ENCODE results near the gene ADARB2. TPM values are rescaled to one million over a fixed set of nuclear protein-coding genes. Genes with fewer than 3 reads are reported as not detected.

Gene ADARB2
- total RNA-seq, 2 experiments from 2014 or later = 0.63 to 0.99 TPM

DNA sequence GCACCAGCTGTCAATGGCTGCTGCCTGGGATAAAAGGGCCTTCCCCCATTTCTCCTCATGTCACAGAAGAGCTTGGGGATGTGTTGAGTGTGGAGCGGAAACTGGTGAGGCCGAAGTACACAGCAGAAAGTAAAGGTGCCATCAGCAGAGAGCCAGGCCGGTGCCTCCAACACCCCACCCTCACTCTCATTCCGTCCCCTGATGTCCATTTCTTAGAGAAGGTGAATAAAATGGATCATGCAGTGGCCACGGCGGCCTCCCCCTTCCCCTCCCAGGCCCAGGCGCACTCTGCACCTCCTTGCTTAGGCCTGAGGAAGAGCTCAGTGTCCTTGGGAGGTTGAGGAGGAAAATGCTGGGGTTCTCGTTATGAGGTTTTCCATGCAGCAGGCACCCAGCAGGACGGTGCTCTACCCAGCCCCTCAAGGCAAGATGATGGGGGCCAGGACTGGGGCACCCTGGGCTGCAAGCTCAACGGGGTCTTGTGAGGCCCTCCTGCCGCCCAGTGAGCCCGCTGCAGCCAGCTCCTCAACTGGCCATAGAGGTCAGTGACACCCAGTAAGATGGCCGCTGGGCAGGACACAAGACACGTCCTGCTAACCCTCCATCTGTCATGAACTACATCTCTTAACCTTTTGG is 163.9 kb downstream of the ADARB2 start:
- no peaks in the 10 kb centered on the region for H3K9me3 Mint-ChIP-seq (ENCODE audit: insufficient read depth)
- ATAC-seq = no peak
- ChIA-PET POLR2A (no interaction called here), CTCF (no interaction called here)
- H3K4me1 Mint-ChIP-seq (ENCODE audit: low read depth) = no peaks in the 10 kb centered on the region
- no peak for DNase-seq
- no peaks in the 10 kb centered on the region for H3K27me3 Mint-ChIP-seq (ENCODE audit: low read depth)
- H3K36me3 Mint-ChIP-seq (ENCODE audit: low read depth) = no peaks in the 10 kb centered on the region
- no peak overlapping the region for H3K4me3 Mint-ChIP-seq
- no peak overlapping the region for H3K27ac Mint-ChIP-seq

DNA sequence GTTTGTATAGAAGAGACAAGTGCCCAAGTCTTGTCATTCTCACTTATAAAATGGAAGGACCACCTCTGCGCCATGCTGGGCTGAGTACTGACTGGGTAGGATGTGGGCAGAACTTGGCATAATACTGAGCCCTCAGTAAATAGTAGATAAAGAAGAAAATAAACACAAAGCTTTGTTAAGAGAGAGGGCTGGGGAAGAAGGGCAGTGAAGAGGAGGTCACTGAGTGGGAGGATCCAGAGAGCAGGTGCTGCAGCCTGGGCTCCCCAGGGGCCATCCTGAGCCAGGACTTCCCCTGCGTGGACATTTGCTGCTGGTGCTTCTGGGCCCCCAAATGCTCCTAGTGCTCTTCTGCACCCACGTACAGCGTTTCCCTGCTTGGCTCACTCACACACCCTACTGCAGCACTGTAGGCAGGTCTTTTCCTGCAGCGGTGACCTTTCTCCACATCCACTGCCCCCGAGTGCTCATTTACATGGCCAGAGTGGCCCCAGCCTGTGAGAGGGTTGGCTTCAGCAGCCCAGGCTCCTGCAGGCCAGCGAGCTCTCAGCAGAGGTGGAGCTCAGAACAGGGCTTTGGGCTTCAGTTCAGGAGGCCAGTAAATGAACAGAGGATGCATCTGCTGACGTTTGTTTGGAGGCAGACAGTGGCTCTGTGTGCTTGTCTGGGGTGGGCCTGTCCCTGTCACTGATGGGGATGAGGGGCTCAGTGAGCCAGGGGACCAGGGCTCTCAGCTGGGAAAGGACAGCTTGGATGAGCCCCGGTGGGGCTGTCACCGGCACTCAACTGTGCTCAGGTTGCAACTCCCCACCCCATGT is 164.6 kb downstream of the ADARB2 start:
- ATAC-seq = no peak
- no peak for DNase-seq
- no peaks in the 10 kb centered on the region for H3K4me1 Mint-ChIP-seq (ENCODE audit: low read depth)
- H3K27ac Mint-ChIP-seq = no peak overlapping the region
- H3K36me3 Mint-ChIP-seq (ENCODE audit: low read depth) = no peaks in the 10 kb centered on the region
- H3K9me3 Mint-ChIP-seq (ENCODE audit: insufficient read depth) = no peaks in the 10 kb centered on the region
- no peak overlapping the region for H3K4me3 Mint-ChIP-seq
- ChIA-PET POLR2A (no interaction called here), CTCF (no interaction called here)
- H3K27me3 Mint-ChIP-seq (ENCODE audit: low read depth) = no peaks in the 10 kb centered on the region

DNA sequence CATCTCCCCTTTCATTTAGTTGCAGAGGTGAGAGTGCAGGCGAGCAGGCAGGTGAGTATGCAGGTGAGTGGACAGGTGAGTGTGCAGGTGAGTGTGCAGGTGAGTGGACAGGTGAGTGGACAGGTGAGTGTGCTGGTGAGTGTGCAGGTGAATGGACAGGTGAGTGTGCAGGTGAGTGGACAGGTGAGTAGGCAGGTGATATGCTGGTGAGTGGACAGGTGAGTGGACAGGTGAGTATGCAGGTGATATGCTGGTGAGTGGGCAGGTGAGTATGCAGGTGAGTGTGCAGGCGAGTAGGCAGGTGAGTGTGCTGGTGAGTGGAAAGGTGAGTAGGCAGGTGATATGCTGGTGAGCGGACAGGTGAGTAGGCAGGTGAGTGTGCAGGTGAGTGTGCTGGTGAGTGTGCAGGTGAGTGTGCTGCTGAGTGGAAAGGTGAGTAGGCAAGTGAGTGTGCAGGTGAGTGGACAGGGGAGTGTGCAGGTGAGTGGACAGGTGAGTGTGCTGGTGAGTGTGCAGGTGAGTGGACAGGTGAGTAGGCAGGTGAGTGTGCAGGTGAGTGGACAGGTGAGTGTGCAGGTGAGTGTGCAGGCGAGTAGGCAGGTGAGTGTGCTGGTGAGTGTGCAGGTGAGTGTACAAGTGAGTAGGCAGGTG is 165.6 kb downstream of the ADARB2 start:
- Mint-ChIP-seq H3K27ac (no peak overlapping the region), H3K4me1 (ENCODE audit: low read depth) (no peaks in the 10 kb centered on the region), H3K27me3 (ENCODE audit: low read depth) (no peaks in the 10 kb centered on the region), H3K9me3 (ENCODE audit: insufficient read depth) (no peaks in the 10 kb centered on the region), H3K36me3 (ENCODE audit: low read depth) (no peaks in the 10 kb centered on the region), H3K4me3 (no peak overlapping the region)
- ChIA-PET POLR2A (no interaction called here), CTCF (no interaction called here)
- ATAC-seq (no peak), DNase-seq (no peak)

DNA sequence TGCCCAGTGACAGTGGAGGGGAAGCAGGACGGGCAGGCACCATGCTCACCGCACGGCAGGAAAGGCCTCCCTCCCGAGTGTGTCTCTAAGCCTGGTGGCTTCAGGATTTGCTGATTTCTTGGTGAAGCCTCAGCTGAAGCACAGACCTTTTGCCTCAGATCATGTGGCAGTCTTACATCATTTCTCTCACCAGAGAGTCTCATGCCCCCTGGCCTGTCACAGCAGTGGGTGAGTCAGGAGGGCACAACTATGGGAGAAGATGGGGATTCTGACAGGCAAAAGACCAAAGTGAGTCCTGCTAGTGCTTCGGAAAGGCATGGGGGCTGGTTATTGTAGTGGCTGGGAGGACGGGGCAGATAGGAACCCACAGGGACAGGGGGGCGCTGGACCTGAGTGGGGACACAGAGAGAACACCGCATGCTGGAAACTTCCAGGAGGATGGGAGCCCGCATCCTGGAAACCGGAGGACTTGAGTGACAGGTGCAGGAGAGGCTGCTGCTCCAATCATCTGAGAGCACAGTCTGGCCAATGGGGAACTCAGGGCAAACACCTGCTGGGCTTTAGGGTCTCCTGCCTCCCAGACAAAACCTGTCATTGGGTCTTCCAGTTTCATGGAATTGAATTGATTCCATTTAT is 166.8 kb downstream of the ADARB2 start:
- ChIA-PET CTCF (no interaction called here), POLR2A (no interaction called here)
- Mint-ChIP-seq H3K4me3 (no peak overlapping the region), H3K27ac (no peak overlapping the region), H3K9me3 (ENCODE audit: insufficient read depth) (no peaks in the 10 kb centered on the region), H3K27me3 (ENCODE audit: low read depth) (no peaks in the 10 kb centered on the region), H3K36me3 (ENCODE audit: low read depth) (no peaks in the 10 kb centered on the region), H3K4me1 (ENCODE audit: low read depth) (no peaks in the 10 kb centered on the region)
- DNase-seq = no peak
- no peak for ATAC-seq

DNA sequence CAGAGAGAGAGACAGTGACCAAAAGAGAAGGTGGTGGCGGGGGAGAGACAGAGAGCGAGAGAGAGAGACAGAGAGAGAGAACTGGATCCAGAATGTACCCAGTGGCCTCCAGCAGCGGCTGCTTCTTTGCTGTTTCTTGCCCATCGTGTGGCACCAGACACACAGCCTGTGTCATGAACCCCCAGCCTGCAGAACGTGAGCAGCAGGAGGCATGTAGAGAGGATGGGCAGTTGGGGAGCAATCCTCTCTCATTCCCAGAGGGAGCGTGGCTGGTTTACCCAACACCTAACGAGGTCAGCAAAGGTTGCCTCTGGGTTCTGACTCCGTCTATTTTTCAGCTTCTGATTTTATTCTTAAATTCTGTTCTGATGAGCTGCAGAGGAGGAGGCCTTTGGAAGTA is 168.1 kb downstream of the ADARB2 start:
- ChIA-PET POLR2A (no interaction called here), CTCF (no interaction called here)
- no peak overlapping the region for H3K4me3 Mint-ChIP-seq
- no peak overlapping the region for H3K27ac Mint-ChIP-seq
- H3K36me3 Mint-ChIP-seq (ENCODE audit: low read depth) = no peaks in the 10 kb centered on the region
- no peaks in the 10 kb centered on the region for H3K4me1 Mint-ChIP-seq (ENCODE audit: low read depth)
- H3K9me3 Mint-ChIP-seq (ENCODE audit: insufficient read depth) = no peaks in the 10 kb centered on the region
- ATAC-seq (no peak), DNase-seq (no peak)
- H3K27me3 Mint-ChIP-seq (ENCODE audit: low read depth) = no peaks in the 10 kb centered on the region

DNA sequence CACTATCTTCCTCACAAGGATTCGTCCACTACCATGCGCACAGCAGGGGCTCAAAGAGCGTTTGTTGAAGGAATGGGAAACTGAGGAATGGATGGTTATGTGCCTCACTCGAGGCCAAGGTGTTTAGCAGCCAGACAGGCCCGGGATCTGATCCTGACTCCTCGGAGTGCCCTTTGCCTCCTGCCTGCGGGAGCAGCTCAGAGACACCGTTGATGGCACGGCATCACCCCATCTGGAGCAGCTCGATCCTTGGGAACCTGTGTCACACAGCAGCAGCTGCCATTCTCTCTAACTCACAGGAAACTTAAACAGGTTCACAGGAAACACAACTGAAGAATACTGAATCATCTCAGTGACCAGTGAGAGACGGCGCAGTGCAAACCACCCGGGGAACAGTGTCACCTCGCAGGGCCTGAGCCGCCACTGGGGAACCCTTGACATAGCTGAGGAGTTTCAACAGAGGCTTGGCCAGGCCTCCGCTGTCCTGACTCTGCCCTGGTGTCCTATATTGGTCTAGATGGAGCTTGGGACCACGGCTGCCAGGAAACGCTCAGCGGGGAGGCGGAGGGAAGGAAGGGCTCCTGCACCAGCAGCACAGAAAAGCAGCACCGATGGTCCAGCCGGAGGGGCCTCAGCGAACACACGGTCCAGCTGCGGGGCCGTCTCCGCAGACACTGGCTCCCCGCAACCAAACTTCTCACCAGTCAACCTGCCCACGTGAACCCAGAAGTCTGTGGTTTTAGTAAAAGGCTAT is 169.4 kb downstream of the ADARB2 start:
- POLR2A ChIA-PET = no interaction called here
- no peak overlapping the region for H3K27ac Mint-ChIP-seq
- H3K4me3 Mint-ChIP-seq = no peak overlapping the region
- no peak for DNase-seq
- no peaks in the 10 kb centered on the region for H3K36me3 Mint-ChIP-seq (ENCODE audit: low read depth)
- H3K27me3 Mint-ChIP-seq (ENCODE audit: low read depth) = no peaks in the 10 kb centered on the region
- H3K4me1 Mint-ChIP-seq (ENCODE audit: low read depth) = no peaks in the 10 kb centered on the region
- CTCF ChIA-PET = no interaction called here
- H3K9me3 Mint-ChIP-seq (ENCODE audit: insufficient read depth) = no peaks in the 10 kb centered on the region
- ATAC-seq = no peak

DNA sequence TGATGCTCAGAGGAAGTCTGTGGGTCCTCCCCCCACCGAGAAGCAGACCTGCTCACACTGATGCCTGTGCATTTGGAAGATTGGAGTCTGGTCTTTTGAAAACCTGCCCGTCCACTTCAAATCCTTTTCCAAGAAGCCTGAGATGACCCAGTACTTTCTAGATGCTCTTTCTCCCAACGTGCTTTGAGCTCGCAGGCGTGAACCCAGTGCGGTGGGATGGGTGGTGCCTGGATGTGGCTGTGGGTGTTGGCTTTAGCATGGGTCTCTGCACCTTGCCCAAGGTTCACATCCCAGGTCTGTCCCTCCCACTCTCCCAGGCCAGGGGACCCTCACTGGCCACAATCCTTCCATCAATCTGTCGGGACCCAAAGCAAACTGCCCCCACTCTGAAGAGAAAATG is 170.2 kb downstream of the ADARB2 start:
- Mint-ChIP-seq H3K9me3 (ENCODE audit: insufficient read depth) (no peaks in the 10 kb centered on the region), H3K4me3 (no peak overlapping the region), H3K27ac (no peak overlapping the region), H3K4me1 (ENCODE audit: low read depth) (no peaks in the 10 kb centered on the region), H3K36me3 (ENCODE audit: low read depth) (no peaks in the 10 kb centered on the region), H3K27me3 (ENCODE audit: low read depth) (no peaks in the 10 kb centered on the region)
- DNase-seq = no peak
- CTCF ChIA-PET = no interaction called here
- ATAC-seq = no peak
- POLR2A ChIA-PET = no interaction called here

DNA sequence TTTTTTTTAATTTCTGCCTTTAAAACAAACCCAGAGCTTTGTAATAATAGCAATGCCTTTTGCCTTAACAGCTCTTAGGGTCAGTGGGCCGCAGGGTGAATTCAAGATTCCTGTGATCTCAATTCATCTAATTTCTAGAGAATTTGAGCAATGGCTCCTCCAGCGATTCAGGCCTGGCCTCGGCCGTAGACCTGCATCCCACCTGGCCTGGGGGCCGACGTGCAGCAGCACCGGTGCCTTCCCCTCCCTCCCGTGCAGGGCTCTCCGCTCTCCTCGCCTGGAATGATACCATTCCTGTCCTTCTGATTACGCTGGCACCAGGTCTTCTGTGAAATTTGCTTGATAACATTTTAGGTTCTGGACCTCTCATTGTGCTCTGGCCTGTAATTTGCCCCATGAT is 172.5 kb downstream of the ADARB2 start:
- ChIA-PET POLR2A (no interaction called here), CTCF (no interaction called here)
- H3K27ac Mint-ChIP-seq = no peak overlapping the region
- no peak for ATAC-seq
- H3K4me1 Mint-ChIP-seq (ENCODE audit: low read depth) = no peaks in the 10 kb centered on the region
- DNase-seq = no peak
- peaks cover 2% of the 10 kb centered on the region for H3K27me3 Mint-ChIP-seq (ENCODE audit: low read depth)
- H3K9me3 Mint-ChIP-seq (ENCODE audit: insufficient read depth) = no peaks in the 10 kb centered on the region
- no peaks in the 10 kb centered on the region for H3K36me3 Mint-ChIP-seq (ENCODE audit: low read depth)
- no peak overlapping the region for H3K4me3 Mint-ChIP-seq

DNA sequence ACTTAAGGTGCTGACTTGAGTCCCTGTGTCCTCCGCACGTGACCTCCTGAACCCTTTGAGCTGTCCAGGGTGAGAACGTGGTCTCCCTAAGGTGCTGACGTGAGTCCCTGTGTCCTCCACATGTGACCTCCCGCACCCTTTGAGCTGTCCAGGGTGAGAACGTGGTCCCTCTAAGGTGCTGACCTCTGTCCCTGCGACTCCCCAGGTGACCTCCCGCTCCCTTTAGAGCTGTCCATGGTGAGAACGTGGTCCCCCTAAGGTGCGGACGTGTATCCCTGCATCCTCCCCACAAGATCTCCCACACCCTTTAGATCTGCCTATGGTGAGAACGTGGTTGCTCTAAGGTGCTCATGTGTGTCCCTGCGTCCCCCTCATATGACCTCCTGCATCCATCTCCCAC is 174.3 kb downstream of the ADARB2 start:
- DNase-seq = no peak
- Mint-ChIP-seq H3K4me3 (no peak overlapping the region), H3K9me3 (ENCODE audit: insufficient read depth) (no peaks in the 10 kb centered on the region), H3K4me1 (ENCODE audit: low read depth) (no peaks in the 10 kb centered on the region), H3K27me3 (ENCODE audit: low read depth) (peaks cover 2% of the 10 kb centered on the region), H3K27ac (no peak overlapping the region), H3K36me3 (ENCODE audit: low read depth) (no peaks in the 10 kb centered on the region)
- ATAC-seq = no peak
- POLR2A ChIA-PET = no interaction called here
- CTCF ChIA-PET = no interaction called here

DNA sequence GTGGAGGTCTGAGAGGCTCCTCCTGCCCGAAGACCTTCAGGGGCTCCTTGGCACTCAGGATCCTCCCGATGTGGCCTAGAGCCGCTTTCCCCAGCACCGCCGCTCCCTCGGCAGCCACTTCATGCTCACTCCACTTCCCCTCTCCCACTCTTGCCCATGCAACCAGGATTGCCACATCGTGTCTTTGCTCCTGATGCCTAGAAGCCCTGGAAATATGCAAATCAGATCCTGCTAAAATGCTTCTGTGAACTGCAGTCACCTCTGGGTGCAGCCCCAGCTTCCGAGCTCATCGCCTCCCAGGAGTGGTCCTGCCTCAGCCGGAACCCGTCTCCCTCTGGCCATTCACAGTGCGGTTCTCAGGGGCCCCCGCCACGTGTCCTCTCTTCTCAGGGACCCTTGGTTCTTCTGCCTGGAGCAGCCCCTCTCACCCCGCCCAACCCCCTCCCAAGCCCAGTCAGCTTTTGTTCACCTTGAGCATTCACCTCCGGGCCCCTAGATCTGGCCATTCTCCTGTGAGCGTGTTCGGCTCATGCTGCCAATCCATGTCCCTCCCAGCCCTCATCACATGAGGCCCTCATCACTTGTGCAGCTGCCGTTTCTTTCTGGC is 175.5 kb downstream of the ADARB2 start:
- no peaks in the 10 kb centered on the region for H3K36me3 Mint-ChIP-seq (ENCODE audit: low read depth)
- no peak for ATAC-seq
- H3K4me1 Mint-ChIP-seq (ENCODE audit: low read depth) = no peaks in the 10 kb centered on the region
- POLR2A ChIA-PET = no interaction called here
- H3K4me3 Mint-ChIP-seq = no peak overlapping the region
- no peaks in the 10 kb centered on the region for H3K9me3 Mint-ChIP-seq (ENCODE audit: insufficient read depth)
- no peak for DNase-seq
- H3K27ac Mint-ChIP-seq = no peak overlapping the region
- H3K27me3 Mint-ChIP-seq (ENCODE audit: low read depth) = peaks cover 2% of the 10 kb centered on the region
- CTCF ChIA-PET = no interaction called here

DNA sequence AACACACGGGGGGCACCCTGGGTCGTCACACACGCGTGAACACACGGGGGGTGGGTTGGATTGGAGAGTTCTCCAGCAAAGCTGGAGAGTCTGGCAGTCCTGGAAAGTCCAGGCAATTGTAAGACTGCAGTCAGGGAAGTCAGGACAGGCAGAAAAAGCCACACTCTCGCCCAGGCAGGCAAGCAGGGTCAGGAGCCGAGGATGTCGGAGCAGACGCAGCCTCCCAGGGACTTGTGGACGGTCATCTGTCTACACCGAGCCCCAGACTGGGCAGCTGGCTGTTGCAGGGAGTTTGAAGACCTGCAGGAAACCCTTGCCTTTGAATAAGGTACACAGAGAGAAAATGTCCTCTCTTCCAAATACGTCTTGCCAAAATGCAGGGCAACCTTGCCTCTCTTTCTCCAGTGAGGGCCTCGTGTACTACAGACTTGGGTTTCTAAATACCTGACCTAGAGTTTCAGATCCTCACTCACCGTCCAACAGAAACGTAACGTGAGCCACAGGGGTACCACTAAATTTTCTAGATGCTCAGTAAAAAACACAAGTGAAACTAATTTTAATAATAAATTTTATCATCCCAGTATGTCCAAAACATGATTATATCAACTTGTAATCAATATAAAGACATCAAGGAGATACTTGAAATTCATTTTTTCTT is 176.7 kb downstream of the ADARB2 start:
- CTCF ChIA-PET = no interaction called here
- Mint-ChIP-seq H3K27me3 (ENCODE audit: low read depth) (peaks cover 2% of the 10 kb centered on the region), H3K27ac (no peak overlapping the region), H3K4me3 (no peak overlapping the region), H3K9me3 (ENCODE audit: insufficient read depth) (no peaks in the 10 kb centered on the region), H3K4me1 (ENCODE audit: low read depth) (no peaks in the 10 kb centered on the region), H3K36me3 (ENCODE audit: low read depth) (no peaks in the 10 kb centered on the region)
- DNase-seq (no peak), ATAC-seq (no peak)
- POLR2A ChIA-PET = no interaction called here
